ENCODE results near the gene MTFP1. TPM values are rescaled to one million over a fixed set of nuclear protein-coding genes. Genes with fewer than 3 reads are reported as not detected.

The MTFP1 gene
- total and polyA plus RNA-seq, 2 donors (not counting 1 experiment from before 2014, with no cell fraction given) = 11.8 to 18.4 TPM

DNA sequence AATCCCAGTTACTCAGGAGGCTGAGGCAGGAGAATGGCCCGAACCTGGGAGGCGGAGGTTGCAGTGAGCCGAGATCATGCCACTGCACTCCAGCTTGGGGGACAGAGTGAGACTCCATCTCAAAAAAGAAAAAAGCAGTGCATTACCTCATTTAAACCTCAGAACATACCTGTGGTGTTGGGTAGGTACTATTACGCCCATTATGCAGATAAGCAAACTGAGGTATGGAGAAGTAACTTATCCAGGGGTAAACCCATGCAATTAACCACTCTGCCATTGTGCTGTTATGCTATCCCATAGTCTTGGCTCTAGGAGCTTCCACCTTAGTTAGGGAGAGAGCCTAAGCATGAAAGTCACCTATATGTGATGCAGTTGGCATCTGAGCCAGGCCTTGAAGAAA lies 48.6 kb downstream of the MTFP1 start:
- peaks cover 0 to 26% (median 7%) of the 10 kb centered on the region in 4 experiments for H3K27me3 ChIP-seq (replicated peaks in 1 of 4; ENCODE audit: control extremely low read depth in 1 of 4, control insufficient read depth in 3 of 4, insufficient read depth in 4 of 4, low read length in 3 of 4)
- H3K4me2 ChIP-seq (replicated peaks; ENCODE audit: low read depth, low read length, poor library complexity, severe bottlenecking) = no peak overlapping the region
- H3K27ac Mint-ChIP-seq = no peak overlapping the region
- CTCF ChIA-PET = no interaction called here
- H3K4me1 Mint-ChIP-seq = no peaks in the 10 kb centered on the region
- H3K27ac ChIP-seq (ENCODE audit: low read length in 2 of 2) = no peak overlapping the region
- no peak overlapping the region for H3K4me3 Mint-ChIP-seq
- no peaks in the 10 kb centered on the region for H3K36me3 ChIP-seq (replicated peaks in 1 of 2; ENCODE audit: control extremely low read depth in 1 of 2, control insufficient read depth in 1 of 2, extremely low read depth in 1 of 2, insufficient read depth in 2 of 2, low read length in 1 of 2)
- H2AFZ ChIP-seq (ENCODE audit: insufficient read depth, low read depth, low read length, poor library complexity, severe bottlenecking) = no peak overlapping the region
- TF ChIP-seq EZH2 (IDR thresholded peaks at IDR 0.05; ENCODE audit: borderline replicate concordance, insufficient read depth, low read depth, low read length, poor library complexity, severe bottlenecking) = no peak
- TF ChIP-seq CTCF (IDR thresholded peaks at IDR 0.05) = no peak
- peaks cover 42% of the 10 kb centered on the region for H3K27me3 Mint-ChIP-seq
- DNase-seq (no peak), ATAC-seq (ENCODE audit: low read depth) (no peak)
- H3K4me3 ChIP-seq (ENCODE audit: control extremely low read depth in 1 of 5, extremely low read depth in 1 of 5, insufficient read depth in 1 of 5, low read depth in 2 of 5, low read length in 4 of 5) = no peak overlapping the region
- no peaks in the 10 kb centered on the region for H3K79me2 ChIP-seq (ENCODE audit: control insufficient read depth, insufficient read depth, low read length)
- WGBS (ENCODE audit: insufficient coverage) = 100% methylated on average over 2 of the region's 4 CpGs
- H3K9ac ChIP-seq (ENCODE audit: low read length) = no peak overlapping the region
- POLR2A ChIA-PET = no interaction called here
- intact Hi-C loops (cut with micrococcal nuclease) = no loop called here
- no peaks in the 10 kb centered on the region for H4K20me1 ChIP-seq (ENCODE audit: control insufficient read depth, insufficient read depth, low read length, poor library complexity, severe bottlenecking)
- no peaks in the 10 kb centered on the region for H3K4me1 ChIP-seq (ENCODE audit: control insufficient read depth in 2 of 2, insufficient read depth in 2 of 2, low read length in 2 of 2)
- no peaks in the 10 kb centered on the region for H3K9me3 ChIP-seq (ENCODE audit: control extremely low read depth in 1 of 3, control insufficient read depth in 2 of 3, insufficient read depth in 1 of 3, low read length in 2 of 3)
- H3K9me3 Mint-ChIP-seq (ENCODE audit: insufficient read depth) = no peaks in the 10 kb centered on the region

GRCh38 chr22:30474683-30475424 lies 49.3 kb downstream of the MTFP1 start:
- intact Hi-C loops (cut with micrococcal nuclease) = no loop called here
- no peak for DNase-seq
- H2AFZ ChIP-seq (ENCODE audit: insufficient read depth, low read depth, low read length, poor library complexity, severe bottlenecking) = no peak overlapping the region
- H3K4me1 Mint-ChIP-seq = no peaks in the 10 kb centered on the region
- H3K4me3 Mint-ChIP-seq = no peak overlapping the region
- 64% methylated on average over 4 of the region's 6 CpGs for WGBS (ENCODE audit: insufficient coverage)
- H3K36me3 ChIP-seq (replicated peaks in 1 of 2; ENCODE audit: control extremely low read depth in 1 of 2, control insufficient read depth in 1 of 2, extremely low read depth in 1 of 2, insufficient read depth in 2 of 2, low read length in 1 of 2) = no peaks in the 10 kb centered on the region
- H4K20me1 ChIP-seq (ENCODE audit: control insufficient read depth, insufficient read depth, low read length, poor library complexity, severe bottlenecking) = no peaks in the 10 kb centered on the region
- H3K27ac Mint-ChIP-seq = no peak overlapping the region
- no peak for TF ChIP-seq CTCF (IDR thresholded peaks at IDR 0.05)
- H3K9ac ChIP-seq (ENCODE audit: low read length) = no peak overlapping the region
- POLR2A ChIA-PET = no interaction called here
- H3K27me3 ChIP-seq (replicated peaks in 1 of 4; ENCODE audit: control extremely low read depth in 1 of 4, control insufficient read depth in 3 of 4, insufficient read depth in 4 of 4, low read length in 3 of 4) = peaks cover 0 to 24% (median 7%) of the 10 kb centered on the region in 4 experiments
- H3K27me3 Mint-ChIP-seq = peaks cover 37% of the 10 kb centered on the region
- CTCF ChIA-PET = no interaction called here
- H3K9me3 ChIP-seq (ENCODE audit: control extremely low read depth in 1 of 3, control insufficient read depth in 2 of 3, insufficient read depth in 1 of 3, low read length in 2 of 3) = no peaks in the 10 kb centered on the region
- no peaks in the 10 kb centered on the region for H3K79me2 ChIP-seq (ENCODE audit: control insufficient read depth, insufficient read depth, low read length)
- H3K4me1 ChIP-seq (ENCODE audit: control insufficient read depth in 2 of 2, insufficient read depth in 2 of 2, low read length in 2 of 2) = no peaks in the 10 kb centered on the region
- no peaks in the 10 kb centered on the region for H3K9me3 Mint-ChIP-seq (ENCODE audit: insufficient read depth)
- no peak overlapping the region for H3K4me2 ChIP-seq (replicated peaks; ENCODE audit: low read depth, low read length, poor library complexity, severe bottlenecking)
- ATAC-seq (ENCODE audit: low read depth) = no peak
- no peak overlapping the region for H3K4me3 ChIP-seq (ENCODE audit: control extremely low read depth in 1 of 5, extremely low read depth in 1 of 5, insufficient read depth in 1 of 5, low read depth in 2 of 5, low read length in 4 of 5)
- no peak overlapping the region for H3K27ac ChIP-seq (ENCODE audit: low read length in 2 of 2)

Small RNAs within 50 kb of the gene (small RNA-seq; reads per million reads assigned to genes)
- gene AC004832.3 (ENCODE audit: insufficient read length, low read depth, low replicate concordance) (not detected), gene RNU6-564P (ENCODE audit: insufficient read length, low read depth, low replicate concordance) (not detected)

Other genes starting within 250 kb of the MTFP1 start
- 0.24 and 0.47 TPM in 2 replicates for gene LIF, start 179.0 kb upstream of the MTFP1 start, total RNA-seq
- gene LIF, start 179.0 kb upstream of the MTFP1 start, polyA plus RNA-seq = 0.06 TPM in 1 of 2 replicates, not detected in the other
- 1.7 and 1.8 TPM in 2 replicates for gene OSM, start 158.9 kb upstream of the MTFP1 start, total RNA-seq
- 9.6 and 12.5 TPM in 2 replicates for gene OSM, start 158.9 kb upstream of the MTFP1 start, polyA plus RNA-seq
- 12.3 and 16.3 TPM in 2 replicates for gene CASTOR1, start 136.3 kb upstream of the MTFP1 start, total RNA-seq
- 15.6 and 18.4 TPM in 2 replicates for gene CASTOR1, start 136.3 kb upstream of the MTFP1 start, polyA plus RNA-seq
- 44.7 and 45.2 TPM in 2 replicates for gene TBC1D10A, start 98.8 kb upstream of the MTFP1 start, total RNA-seq
- gene TBC1D10A, start 98.8 kb upstream of the MTFP1 start, polyA plus RNA-seq = 50.8 and 58.4 TPM in 2 replicates
- 283 and 286 TPM in 2 replicates for gene SF3A1, start 68.9 kb upstream of the MTFP1 start, total RNA-seq
- gene SF3A1, start 68.9 kb upstream of the MTFP1 start, polyA plus RNA-seq = 92.1 and 163 TPM in 2 replicates
- 3.6 and 5.4 TPM in 2 replicates for gene CCDC157, start 68.8 kb upstream of the MTFP1 start, total RNA-seq
- 5.6 and 6.4 TPM in 2 replicates for gene CCDC157, start 68.8 kb upstream of the MTFP1 start, polyA plus RNA-seq
- gene RNF215, start 38.4 kb upstream of the MTFP1 start, total RNA-seq = 16.7 and 18.6 TPM in 2 replicates
- 8.8 and 9.8 TPM in 2 replicates for gene RNF215, start 38.4 kb upstream of the MTFP1 start, polyA plus RNA-seq
- gene SEC14L2, start 28.8 kb upstream of the MTFP1 start, total RNA-seq = 0.67 and 0.83 TPM in 2 replicates
- gene SEC14L2, start 28.8 kb upstream of the MTFP1 start, polyA plus RNA-seq = 0.24 and 0.63 TPM in 2 replicates
- gene SEC14L3, start 46.2 kb downstream of the MTFP1 start, total RNA-seq = not detected in 2 replicates
- not detected in 2 replicates for gene SEC14L3, start 46.2 kb downstream of the MTFP1 start, polyA plus RNA-seq
- not detected in 2 replicates for gene SEC14L4, start 79.9 kb downstream of the MTFP1 start, total RNA-seq
- not detected in 2 replicates for gene SEC14L4, start 79.9 kb downstream of the MTFP1 start, polyA plus RNA-seq
- gene SEC14L6, start 121.0 kb downstream of the MTFP1 start, total RNA-seq = not detected in 2 replicates
- not detected in 2 replicates for gene SEC14L6, start 121.0 kb downstream of the MTFP1 start, polyA plus RNA-seq
- 0.46 TPM in 1 of 2 replicates, not detected in the other for gene GAL3ST1, start 148.9 kb downstream of the MTFP1 start, total RNA-seq
- gene GAL3ST1, start 148.9 kb downstream of the MTFP1 start, polyA plus RNA-seq = 0.50 and 0.70 TPM in 2 replicates
- gene PES1, start 166.1 kb downstream of the MTFP1 start, total RNA-seq = 72.7 and 75.2 TPM in 2 replicates
- gene PES1, start 166.1 kb downstream of the MTFP1 start, polyA plus RNA-seq = 35.6 and 38.1 TPM in 2 replicates
- gene TCN2, start 181.4 kb downstream of the MTFP1 start, total RNA-seq = 0.19 and 0.37 TPM in 2 replicates
- gene TCN2, start 181.4 kb downstream of the MTFP1 start, polyA plus RNA-seq = 0.12 and 0.40 TPM in 2 replicates
- 2.9 and 3.4 TPM in 2 replicates for gene SLC35E4, start 210.0 kb downstream of the MTFP1 start, total RNA-seq
- gene SLC35E4, start 210.0 kb downstream of the MTFP1 start, polyA plus RNA-seq = 0.39 and 0.43 TPM in 2 replicates
- gene DUSP18, start 242.1 kb downstream of the MTFP1 start, total RNA-seq = 18.7 and 20.6 TPM in 2 replicates
- gene DUSP18, start 242.1 kb downstream of the MTFP1 start, polyA plus RNA-seq = 15.2 and 21.2 TPM in 2 replicates

Data from B cell (primary cell).